ENCODE data around the gene CX3CR1.

The CX3CR1 gene

GRCh38 chr3:39272191-39272590 lies 7.6 kb downstream of the CX3CR1 start:
- DNase-seq = no peak
- intact Hi-C loops (cut with DNase I) = no loop called here

GRCh38 chr3:39271363-39271914 lies 8.4 kb downstream of the CX3CR1 start:
- no peak for DNase-seq
- intact Hi-C loops (cut with DNase I) = no loop called here

- DNase-seq = peak in 1 of 10 donors; percentile 51
- intact Hi-C loops (cut with DNase I) = no loop called here
Measured at GRCh38 chr3:39269528-39269927, 10.3 kb downstream of the CX3CR1 start.

- intact Hi-C loops (cut with DNase I) = no loop called here
- no peak for DNase-seq
Measured at GRCh38 chr3:39268549-39268900, 11.3 kb downstream of the CX3CR1 start.

- DNase-seq = peak in 1 of 10 donors; percentile 24
- intact Hi-C loops (cut with DNase I) = no loop called here
Measured at GRCh38 chr3:39267631-39268548, 11.9 kb downstream of the CX3CR1 start.

GRCh38 chr3:39264053-39264452 lies 15.8 kb downstream of the CX3CR1 start:
- DNase-seq = no peak

GRCh38 chr3:39263576-39263975 lies 16.3 kb downstream of the CX3CR1 start:
- intact Hi-C loops (cut with DNase I) = no loop called here
- no peak for DNase-seq

More at GRCh38 chr3:39264053-39264452, 15.8 kb downstream of the CX3CR1 start:
- intact Hi-C loops (cut with DNase I) = no loop called here

GRCh38 chr3:39262846-39263245 lies 17.0 kb downstream of the CX3CR1 start:
- intact Hi-C loops (cut with DNase I) = no loop called here
- no peak for DNase-seq

GRCh38 chr3:39261726-39262125 lies 18.1 kb downstream of the CX3CR1 start:
- DNase-seq = no peak
- intact Hi-C loops (cut with DNase I) = no loop called here

- peak in 7 of 10 donors; percentile 36 to 91 (median 51) for DNase-seq
- intact Hi-C loops (cut with DNase I) = no loop called here
Measured at GRCh38 chr3:39260957-39261356, 18.9 kb downstream of the CX3CR1 start.

- DNase-seq = no peak
- intact Hi-C loops (cut with DNase I) = no loop called here
Measured at GRCh38 chr3:39260318-39260717, 19.5 kb downstream of the CX3CR1 start.

- no peak for DNase-seq
- intact Hi-C loops (cut with DNase I) = no loop called here
Measured at GRCh38 chr3:39255503-39256325, 24.1 kb downstream of the CX3CR1 start.

GRCh38 chr3:39254806-39255449 lies 24.9 kb downstream of the CX3CR1 start:
- DNase-seq = no peak
- intact Hi-C loops (cut with DNase I) = no loop called here

GRCh38 chr3:39251576-39251975 lies 28.3 kb downstream of the CX3CR1 start:
- intact Hi-C loops (cut with DNase I) = no loop called here
- no peak for DNase-seq

GRCh38 chr3:39250116-39250747 lies 29.6 kb downstream of the CX3CR1 start:
- intact Hi-C loops (cut with DNase I) = no loop called here
- DNase-seq = no peak

- intact Hi-C loops (cut with DNase I) = no loop called here
- no peak for DNase-seq
Measured at GRCh38 chr3:39249453-39250115, 30.3 kb downstream of the CX3CR1 start.

- no peak for DNase-seq
- intact Hi-C loops (cut with DNase I) = no loop called here
Measured at GRCh38 chr3:39241561-39241960, 38.3 kb downstream of the CX3CR1 start.

GRCh38 chr3:39237027-39237426 lies 42.8 kb downstream of the CX3CR1 start:
- no peak for DNase-seq
- intact Hi-C loops (cut with DNase I) = no loop called here

GRCh38 chr3:39234651-39235050 lies 45.2 kb downstream of the CX3CR1 start:
- intact Hi-C loops (cut with DNase I) = no loop called here
- DNase-seq = no peak

- DNase-seq = no peak
- intact Hi-C loops (cut with DNase I) = no loop called here
Measured at GRCh38 chr3:39232859-39233258, 47.0 kb downstream of the CX3CR1 start.
